ENCODE results near the gene SNRPB. TPM values are rescaled to one million over a fixed set of nuclear protein-coding genes. Genes with fewer than 3 reads are reported as not detected.
"Not testable (repeated sequence)": the region's sequence is repeated elsewhere in the genome, so short reads cannot be mapped to it uniquely, and the experiment has no call there.

The SNRPB gene
- total and polyA plus RNA-seq, 2 of the 13 experiments (the other 11 are each of a cell fraction or from before 2014, with no cell fraction given), result 473 to 844 TPM

- H3K9me3 ChIP-seq (ENCODE audit: low read length); H3K27me3 ChIP-seq (ENCODE audit: control insufficient read depth in 1 of 2, insufficient read depth in 2 of 2, low read length in 2 of 2); H3K27ac ChIP-seq (ENCODE audit: extremely low read length, insufficient read depth, low read length); in situ Hi-C loops (cut with HindIII; ENCODE audit: extremely low pct_ligation_motif_present, low pct_unique_long_range_greater_than_20kb); BruUV-seq (replicated peaks); H2AFZ ChIP-seq (ENCODE audit: low read length); H4K20me1 ChIP-seq (ENCODE audit: insufficient read depth, low read length); H3K4me3 ChIP-seq (replicated peaks in 1 of 3; ENCODE audit: insufficient read depth in 1 of 3, low read depth in 2 of 3, low read length in 3 of 3); ATAC-seq; CTCF ChIA-PET (ENCODE audit: low intra/inter-chr PET ratio, low total read pairs); FAIRE-seq; DNase-seq (ENCODE audit: low spot score); H3K4me2 ChIP-seq (ENCODE audit: low read depth, low read length); H3K9ac ChIP-seq (ENCODE audit: insufficient read depth, low read depth, low read length); intact Hi-C loops (cut with micrococcal nuclease; ENCODE audit: unreplicated experiment); TF ChIP-seq SOX6 (IDR thresholded peaks at IDR 0.05); FOXP1 (IDR thresholded peaks at IDR 0.05); SOX13 (IDR thresholded peaks at IDR 0.05); ATF7 (CRISPR knock-in tag; IDR thresholded peaks at IDR 0.05): not testable (repeated sequence)
- POLR2A ChIA-PET, result interaction anchor here (1.4 kb wide), 1 partner anchor 33 kb away, joined by 9 read pairs; the partner anchor contains the start of gene SNRPB
- Histone ChIP-seq H3K36me3 (replicated peaks in 1 of 2; ENCODE audit: control insufficient read depth in 1 of 2, insufficient read depth in 2 of 2, low read length in 2 of 2) (peaks cover 12 to 26% of the 10 kb centered on the region in 2 experiments; a peak in 4 of 5 replicates), H3K79me2 (ENCODE audit: insufficient read depth, low read length) (peaks cover 15% of the 10 kb centered on the region), H3K4me1 (ENCODE audit: insufficient read depth, low read length) (peaks cover 15% of the 10 kb centered on the region)
- WGBS (ENCODE audit: low lambda C conversion rate), result 96% methylated on average over 2 of the region's 2 CpGs
- peak; percentile 49 for TF ChIP-seq BCL6 (CRISPR knock-in tag; IDR thresholded peaks at IDR 0.05)
- TF ChIP-seq FOXA3 (CRISPR knock-in tag; IDR thresholded peaks at IDR 0.05), result peak; percentile 68
- 0 out of 2 replicates have a peak, but pooled peaks have one; percentile 36 for TF ChIP-seq FOXP4 (CRISPR knock-in tag; IDR thresholded peaks at IDR 0.05)
- TF ChIP-seq SOX6 (CRISPR knock-in tag; IDR thresholded peaks at IDR 0.05), result peak; percentile 51; the same call in 1 of the 2 replicates
- TF ChIP-seq, protein P1, sequence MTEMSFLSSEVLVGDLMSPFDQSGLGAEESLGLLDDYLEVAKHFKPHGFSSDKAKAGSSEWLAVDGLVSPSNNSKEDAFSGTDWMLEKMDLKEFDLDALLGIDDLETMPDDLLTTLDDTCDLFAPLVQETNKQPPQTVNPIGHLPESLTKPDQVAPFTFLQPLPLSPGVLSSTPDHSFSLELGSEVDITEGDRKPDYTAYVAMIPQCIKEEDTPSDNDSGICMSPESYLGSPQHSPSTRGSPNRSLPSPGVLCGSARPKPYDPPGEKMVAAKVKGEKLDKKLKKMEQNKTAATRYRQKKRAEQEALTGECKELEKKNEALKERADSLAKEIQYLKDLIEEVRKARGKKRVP (CRISPR knock-in tag; IDR thresholded peaks at IDR 0.05), result 0 out of 4 replicates have a peak, but pooled peaks of 1 of the 2 experiments have one; percentile 15
- TF ChIP-seq FOXP1 (CRISPR knock-in tag; IDR thresholded peaks at IDR 0.05), result peak; percentile 58; the same call in 1 of the 2 replicates
- TF ChIP-seq GATAD2A (CRISPR knock-in tag; IDR thresholded peaks at IDR 0.05), result peak; percentile 75
- TF ChIP-seq ZNF354B (CRISPR knock-in tag; IDR thresholded peaks at IDR 0.05), result peak; percentile 61; the same call in 1 of the 2 replicates
- TF ChIP-seq, protein P2, sequence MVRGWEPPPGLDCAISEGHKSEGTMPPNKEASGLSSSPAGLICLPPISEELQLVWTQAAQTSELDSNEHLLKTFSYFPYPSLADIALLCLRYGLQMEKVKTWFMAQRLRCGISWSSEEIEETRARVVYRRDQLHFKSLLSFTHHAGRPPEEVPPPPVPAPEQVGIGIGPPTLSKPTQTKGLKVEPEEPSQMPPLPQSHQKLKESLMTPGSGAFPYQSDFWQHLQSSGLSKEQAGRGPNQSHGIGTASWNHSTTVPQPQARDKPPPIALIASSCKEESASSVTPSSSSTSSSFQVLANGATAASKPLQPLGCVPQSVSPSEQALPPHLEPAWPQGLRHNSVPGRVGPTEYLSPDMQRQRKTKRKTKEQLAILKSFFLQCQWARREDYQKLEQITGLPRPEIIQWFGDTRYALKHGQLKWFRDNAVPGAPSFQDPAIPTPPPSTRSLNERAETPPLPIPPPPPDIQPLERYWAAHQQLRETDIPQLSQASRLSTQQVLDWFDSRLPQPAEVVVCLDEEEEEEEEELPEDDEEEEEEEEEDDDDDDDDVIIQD (CRISPR knock-in tag; IDR thresholded peaks at IDR 0.05; ENCODE audit: low read depth), result 0 out of 2 replicates have a peak, but pooled peaks have one; percentile 21
- TF ChIP-seq SOX5 (CRISPR knock-in tag; IDR thresholded peaks at IDR 0.05; ENCODE audit: borderline replicate concordance), result peak; percentile 68; the same call in 1 of the 2 replicates
- TF ChIP-seq ATF2 (CRISPR knock-in tag; IDR thresholded peaks at IDR 0.05), result peak; percentile 17; the same call in 1 of the 2 replicates
- TF ChIP-seq SOX13 (CRISPR knock-in tag; conservative IDR thresholded peaks at IDR 0.05 in 1 of 2, IDR thresholded peaks at IDR 0.05 in 1 of 2), result peak in 1 of 2 experiments; percentile 54; a peak in 1 of 4 replicates
- peak; percentile 36; the same call in 1 of the 2 replicates for TF ChIP-seq SAP130 (CRISPR knock-in tag; IDR thresholded peaks at IDR 0.05; ENCODE audit: low read depth)
- TF ChIP-seq ATF7 (IDR thresholded peaks at IDR 0.05), result 0 out of 2 replicates have a peak, but pooled peaks have one; percentile 19
- peak; percentile 84 for TF ChIP-seq CEBPG (CRISPR knock-in tag; IDR thresholded peaks at IDR 0.05)
- peak; percentile 35; the same call in 1 of the 2 replicates for TF ChIP-seq NCOA2 (CRISPR knock-in tag; IDR thresholded peaks at IDR 0.05)
- peak; percentile 55; the same call in 1 of the 2 replicates for TF ChIP-seq CEBPB (IDR thresholded peaks at IDR 0.05; ENCODE audit: borderline replicate concordance, low read depth, low read length)
Measured at GRCh38 chr20:2502808-2503384, 32.3 kb upstream of the SNRPB start.
